Measurements from ENCODE around the gene STARD13. TPM values are rescaled to one million over a fixed set of nuclear protein-coding genes. Genes with fewer than 3 reads are reported as not detected.
A peak's percentile ranks its signal among the peaks of the same experiment; 100 is the strongest.
"Not testable (repeated sequence)": the region's sequence is repeated elsewhere in the genome, so short reads cannot be mapped to it uniquely, and the experiment has no call there.

The STARD13 gene
- total and polyA plus RNA-seq, 2 donors = 26.7 to 67.8 TPM

GRCh38 chr13:33165787-33166186 is 119.8 kb downstream of the STARD13 start:
- Histone ChIP-seq H3K36me3 (ENCODE audit: insufficient read depth) (no peaks in the 10 kb centered on the region), H3K4me1 (ENCODE audit: insufficient read depth) (no peaks in the 10 kb centered on the region), H3K4me3 (ENCODE audit: low read depth, low read length) (no peak overlapping the region), H3K27ac (ENCODE audit: low read depth) (no peak overlapping the region)
- WGBS = 95% methylated on average over 2 of the region's 2 CpGs
- DNase-seq (ENCODE audit: extremely low spot score) = no peak

- Histone ChIP-seq H3K4me1 (ENCODE audit: insufficient read depth) (no peaks in the 10 kb centered on the region), H3K36me3 (ENCODE audit: insufficient read depth) (no peaks in the 10 kb centered on the region), H3K27ac (ENCODE audit: low read depth) (no peak overlapping the region), H3K4me3 (ENCODE audit: low read depth, low read length) (no peak overlapping the region)
- no peak for DNase-seq (ENCODE audit: extremely low spot score)
- WGBS = 99% methylated on average over 2 of the region's 2 CpGs
These were observed 121.2 kb downstream of the STARD13 start for GRCh38 chr13:33164331-33164730.

GRCh38 chr13:33162725-33163124 is 122.8 kb downstream of the STARD13 start:
- H3K4me1 ChIP-seq (ENCODE audit: insufficient read depth); H3K36me3 ChIP-seq (ENCODE audit: insufficient read depth); H3K4me3 ChIP-seq (ENCODE audit: low read depth, low read length); DNase-seq (ENCODE audit: extremely low spot score); H3K27ac ChIP-seq (ENCODE audit: low read depth): not testable (repeated sequence)
- 89% methylated on average over 2 of the region's 2 CpGs for WGBS

GRCh38 chr13:33158816-33159215 is 126.7 kb downstream of the STARD13 start:
- 95% methylated on average over 8 of the region's 8 CpGs for WGBS
- DNase-seq (ENCODE audit: extremely low spot score) = no peak
- H3K27ac ChIP-seq (ENCODE audit: low read depth) = no peak overlapping the region

GRCh38 chr13:33158271-33158670 is 127.3 kb downstream of the STARD13 start:
- H3K27ac ChIP-seq (ENCODE audit: low read depth) = no peak overlapping the region
- no peaks in the 10 kb centered on the region for H3K36me3 ChIP-seq (ENCODE audit: insufficient read depth)

More at GRCh38 chr13:33158816-33159215, 126.7 kb downstream of the STARD13 start:
- Histone ChIP-seq H3K4me3 (ENCODE audit: low read depth, low read length) (no peak overlapping the region), H3K4me1 (ENCODE audit: insufficient read depth) (no peaks in the 10 kb centered on the region), H3K36me3 (ENCODE audit: insufficient read depth) (no peaks in the 10 kb centered on the region)

GRCh38 chr13:33154911-33155310 is 130.6 kb downstream of the STARD13 start:
- H3K4me3 ChIP-seq (ENCODE audit: low read depth, low read length) = no peak overlapping the region
- peaks cover 4% of the 10 kb centered on the region for H3K4me1 ChIP-seq (ENCODE audit: insufficient read depth)
- 86% methylated on average over 5 of the region's 5 CpGs for WGBS
- DNase-seq (ENCODE audit: extremely low spot score) = no peak
- no peaks in the 10 kb centered on the region for H3K36me3 ChIP-seq (ENCODE audit: insufficient read depth)
- H3K27ac ChIP-seq (ENCODE audit: low read depth) = no peak overlapping the region

More at GRCh38 chr13:33158271-33158670, 127.3 kb downstream of the STARD13 start:
- 99% methylated on average over 3 of the region's 3 CpGs for WGBS
- H3K4me1 ChIP-seq (ENCODE audit: insufficient read depth) = no peaks in the 10 kb centered on the region
- H3K4me3 ChIP-seq (ENCODE audit: low read depth, low read length) = no peak overlapping the region
- no peak for DNase-seq (ENCODE audit: extremely low spot score)

- H3K27ac ChIP-seq (ENCODE audit: low read depth) = no peak overlapping the region
- no peaks in the 10 kb centered on the region for H3K36me3 ChIP-seq (ENCODE audit: insufficient read depth)
- H3K4me3 ChIP-seq (ENCODE audit: low read depth, low read length) = no peak overlapping the region
- no peak for DNase-seq (ENCODE audit: extremely low spot score)
- WGBS = 75% methylated on average over 17 of the region's 17 CpGs
- H3K4me1 ChIP-seq (ENCODE audit: insufficient read depth) = peaks cover 4% of the 10 kb centered on the region
These were observed 131.8 kb downstream of the STARD13 start for GRCh38 chr13:33153421-33154404.

- H3K4me1 ChIP-seq (ENCODE audit: insufficient read depth) = peaks cover 4% of the 10 kb centered on the region
- DNase-seq (ENCODE audit: extremely low spot score) = no peak
- no peak overlapping the region for H3K27ac ChIP-seq (ENCODE audit: low read depth)
- WGBS = 80% methylated on average over 3 of the region's 3 CpGs
- H3K36me3 ChIP-seq (ENCODE audit: insufficient read depth) = no peaks in the 10 kb centered on the region
- no peak overlapping the region for H3K4me3 ChIP-seq (ENCODE audit: low read depth, low read length)
These were observed 133.2 kb downstream of the STARD13 start for GRCh38 chr13:33152389-33152788.

GRCh38 chr13:33150662-33151061 is 134.9 kb downstream of the STARD13 start:
- H3K36me3 ChIP-seq (ENCODE audit: insufficient read depth) = no peaks in the 10 kb centered on the region
- peaks cover 4% of the 10 kb centered on the region for H3K4me1 ChIP-seq (ENCODE audit: insufficient read depth)
- DNase-seq (ENCODE audit: extremely low spot score) = no peak
- H3K4me3 ChIP-seq (ENCODE audit: low read depth, low read length) = no peak overlapping the region
- peak overlapping the region; percentile 2 for H3K27ac ChIP-seq (ENCODE audit: low read depth)
- WGBS = 97% methylated on average over 5 of the region's 5 CpGs

- Histone ChIP-seq H3K4me3 (ENCODE audit: low read depth, low read length) (no peak overlapping the region), H3K4me1 (ENCODE audit: insufficient read depth) (peaks cover 4% of the 10 kb centered on the region), H3K27ac (ENCODE audit: low read depth) (peak overlapping the region; percentile 2), H3K36me3 (ENCODE audit: insufficient read depth) (no peaks in the 10 kb centered on the region)
- WGBS = 23% methylated on average over 1 of the region's 1 CpG
- no peak for DNase-seq (ENCODE audit: extremely low spot score)
These were observed 135.4 kb downstream of the STARD13 start for GRCh38 chr13:33150126-33150525.

- Histone ChIP-seq H3K4me3 (ENCODE audit: low read depth, low read length) (no peak overlapping the region), H3K27ac (ENCODE audit: low read depth) (no peak overlapping the region), H3K4me1 (ENCODE audit: insufficient read depth) (peaks cover 4% of the 10 kb centered on the region), H3K36me3 (ENCODE audit: insufficient read depth) (no peaks in the 10 kb centered on the region)
- 98% methylated on average over 3 of the region's 3 CpGs for WGBS
- DNase-seq (ENCODE audit: extremely low spot score) = no peak
These were observed 137.7 kb downstream of the STARD13 start for GRCh38 chr13:33147832-33148231.

- no peak overlapping the region for H3K27ac ChIP-seq (ENCODE audit: low read depth)
- H3K4me3 ChIP-seq (ENCODE audit: low read depth, low read length) = no peak overlapping the region
- DNase-seq (ENCODE audit: extremely low spot score) = no peak
- WGBS = 85% methylated on average over 4 of the region's 4 CpGs
- H3K4me1 ChIP-seq (ENCODE audit: insufficient read depth) = peaks cover 4% of the 10 kb centered on the region
- H3K36me3 ChIP-seq (ENCODE audit: insufficient read depth) = no peaks in the 10 kb centered on the region
These were observed 138.5 kb downstream of the STARD13 start for GRCh38 chr13:33146843-33147611.

- H3K27ac ChIP-seq (ENCODE audit: low read depth) = no peak overlapping the region
- WGBS = 90% methylated on average over 4 of the region's 4 CpGs
These were observed 139.9 kb downstream of the STARD13 start for GRCh38 chr13:33145667-33146066.

More at GRCh38 chr13:33145667-33146066, 139.9 kb downstream of the STARD13 start:
- Histone ChIP-seq H3K36me3 (ENCODE audit: insufficient read depth) (no peaks in the 10 kb centered on the region), H3K4me1 (ENCODE audit: insufficient read depth) (peaks cover 4% of the 10 kb centered on the region), H3K4me3 (ENCODE audit: low read depth, low read length) (no peak overlapping the region)
- no peak for DNase-seq (ENCODE audit: extremely low spot score)

Measured in urinary bladder (tissue), 4 donors.